ENCODE results near the gene SLC7A14. TPM values are rescaled to one million over a fixed set of nuclear protein-coding genes. Genes with fewer than 3 reads are reported as not detected.
A peak's percentile ranks its signal among the peaks of the same experiment; 100 is the strongest.

SLC7A14 gene
- total and polyA plus RNA-seq, 8 donors: 0.09 to 1.9 (median 0.20) TPM

DNA sequence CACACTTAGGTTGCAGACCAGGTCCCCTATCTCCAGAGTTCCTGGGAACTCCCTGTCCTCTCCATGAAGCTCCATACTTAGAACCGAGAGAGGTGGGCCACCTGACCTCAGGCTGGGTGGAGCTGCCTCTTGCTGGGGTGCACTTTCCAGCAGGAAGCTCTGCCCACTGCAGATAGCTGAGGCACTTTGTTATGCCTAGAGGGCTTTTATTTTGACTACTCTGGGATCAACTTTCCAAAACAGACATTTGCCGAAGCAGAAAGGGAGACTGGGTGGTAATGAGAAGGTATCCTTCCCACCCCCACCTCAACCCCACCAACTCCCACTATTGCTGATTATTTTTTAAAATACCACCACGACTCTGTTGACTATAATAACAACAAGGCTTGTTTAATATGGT, 112.5 kb downstream of the SLC7A14 start:
- Histone ChIP-seq H3K27me3 (peaks cover 0 to 5% (median 0%) of the 10 kb centered on the region in 4 donors), H3K9me3 (no peaks in the 10 kb centered on the region), H3K27ac (no peak overlapping the region), H3K4me3 (no peak overlapping the region), H3K36me3 (no peaks in the 10 kb centered on the region), H3K4me1 (no peaks in the 10 kb centered on the region)
- 47 to 62% methylated on average over 3 of the region's 3 CpGs for whole genome bisulfite sequencing, 2 donors
- intact Hi-C loops (cut with DNase I): no loop called here
- FAIRE-seq (no peak), ATAC-seq (no peak), DNase-seq (no peak)
- TF ChIP-seq, protein P1, sequence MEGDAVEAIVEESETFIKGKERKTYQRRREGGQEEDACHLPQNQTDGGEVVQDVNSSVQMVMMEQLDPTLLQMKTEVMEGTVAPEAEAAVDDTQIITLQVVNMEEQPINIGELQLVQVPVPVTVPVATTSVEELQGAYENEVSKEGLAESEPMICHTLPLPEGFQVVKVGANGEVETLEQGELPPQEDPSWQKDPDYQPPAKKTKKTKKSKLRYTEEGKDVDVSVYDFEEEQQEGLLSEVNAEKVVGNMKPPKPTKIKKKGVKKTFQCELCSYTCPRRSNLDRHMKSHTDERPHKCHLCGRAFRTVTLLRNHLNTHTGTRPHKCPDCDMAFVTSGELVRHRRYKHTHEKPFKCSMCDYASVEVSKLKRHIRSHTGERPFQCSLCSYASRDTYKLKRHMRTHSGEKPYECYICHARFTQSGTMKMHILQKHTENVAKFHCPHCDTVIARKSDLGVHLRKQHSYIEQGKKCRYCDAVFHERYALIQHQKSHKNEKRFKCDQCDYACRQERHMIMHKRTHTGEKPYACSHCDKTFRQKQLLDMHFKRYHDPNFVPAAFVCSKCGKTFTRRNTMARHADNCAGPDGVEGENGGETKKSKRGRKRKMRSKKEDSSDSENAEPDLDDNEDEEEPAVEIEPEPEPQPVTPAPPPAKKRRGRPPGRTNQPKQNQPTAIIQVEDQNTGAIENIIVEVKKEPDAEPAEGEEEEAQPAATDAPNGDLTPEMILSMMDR (IDR thresholded peaks at IDR 0.05): no peak

DNA sequence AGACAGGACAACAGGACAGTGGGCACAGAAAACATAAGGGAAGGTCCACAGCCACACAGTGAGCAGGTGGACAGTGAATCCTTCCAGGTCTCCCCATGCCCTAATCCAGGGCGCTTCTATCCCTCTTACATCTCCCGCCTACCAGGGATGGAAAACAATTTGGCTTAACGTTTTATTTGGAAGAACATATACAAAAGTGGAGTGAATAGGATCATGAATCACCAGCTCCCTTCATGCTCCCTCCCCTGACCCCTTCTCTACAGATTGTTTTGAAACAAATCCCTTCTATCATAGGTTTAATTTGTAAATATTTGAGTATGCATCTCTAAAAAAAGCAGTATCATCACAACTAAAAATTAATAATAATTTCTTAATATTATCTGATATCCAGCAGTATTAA, 114.7 kb downstream of the SLC7A14 start:
- ATAC-seq: no peak
- Histone ChIP-seq H3K4me3 (no peak overlapping the region), H3K36me3 (no peaks in the 10 kb centered on the region), H3K27me3 (peaks cover 0 to 5% (median 0%) of the 10 kb centered on the region in 4 donors), H3K4me1 (no peaks in the 10 kb centered on the region), H3K27ac (no peak overlapping the region), H3K9me3 (no peaks in the 10 kb centered on the region)
- no peak for DNase-seq
- FAIRE-seq: no peak
- TF ChIP-seq, protein P1 (IDR thresholded peaks at IDR 0.05): no peak
- WGBS, 2 donors: 51 to 61% methylated on average over 3 of the region's 3 CpGs
- intact Hi-C loops (cut with DNase I): no loop called here

DNA sequence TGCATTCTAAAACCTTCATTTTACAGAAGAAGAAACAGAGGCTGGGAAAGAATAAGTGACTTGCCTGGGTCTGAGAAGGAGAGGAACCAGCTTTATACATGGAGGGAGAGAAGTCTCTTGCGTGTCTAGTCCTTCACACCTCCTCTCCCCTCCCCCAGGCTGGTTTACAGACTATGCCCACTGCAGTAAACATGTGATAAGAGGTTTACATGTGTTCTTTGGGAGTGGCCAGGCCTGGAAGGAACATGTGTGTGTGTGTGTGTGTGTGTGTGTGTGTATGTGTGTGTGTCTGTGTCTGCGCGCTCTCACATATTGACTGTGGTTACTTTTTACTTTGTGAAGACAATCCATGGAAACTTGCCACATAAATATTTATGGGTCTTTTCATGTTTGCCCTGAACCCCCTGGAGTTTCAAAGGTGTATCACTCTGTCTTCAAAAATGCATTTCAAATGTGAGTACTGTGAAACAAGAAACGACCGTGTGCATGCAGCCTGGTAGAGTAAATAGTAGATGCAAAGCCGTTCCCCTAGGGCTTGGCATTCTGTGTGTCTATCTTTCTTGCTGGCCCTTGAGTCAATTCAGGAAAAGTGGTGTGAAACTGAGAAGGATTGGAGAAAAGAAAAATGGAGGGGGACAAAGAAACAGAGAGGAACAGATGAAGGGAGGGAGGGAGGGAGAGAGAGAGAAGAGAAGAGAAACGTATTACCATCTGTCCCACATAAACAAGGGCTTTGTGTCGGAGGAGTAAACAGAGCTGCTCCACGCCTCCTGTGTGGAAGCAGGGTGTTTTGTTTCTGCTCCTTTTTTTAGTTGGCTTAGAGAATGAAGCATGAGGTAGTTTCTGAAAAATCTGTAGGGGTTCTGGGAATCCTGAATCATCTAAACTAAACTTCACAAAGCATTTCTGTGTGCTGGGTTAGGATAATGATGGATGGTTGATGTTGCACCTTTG, 115.5 kb downstream of the SLC7A14 start:
- DNase-seq (no peak), FAIRE-seq (no peak), ATAC-seq (peak in 2 of 4 donors; percentile 18 to 53)
- Histone ChIP-seq H3K4me1 (no peaks in the 10 kb centered on the region), H3K36me3 (no peaks in the 10 kb centered on the region), H3K27ac (no peak overlapping the region), H3K4me3 (no peak overlapping the region), H3K27me3 (peaks cover 0 to 5% (median 0%) of the 10 kb centered on the region in 4 donors), H3K9me3 (no peaks in the 10 kb centered on the region)
- 47 to 56% methylated on average over 9 of the region's 9 CpGs for WGBS, 2 donors
- TF ChIP-seq, protein P1 (IDR thresholded peaks at IDR 0.05): no peak
- intact Hi-C loops (cut with DNase I): no loop called here

DNA sequence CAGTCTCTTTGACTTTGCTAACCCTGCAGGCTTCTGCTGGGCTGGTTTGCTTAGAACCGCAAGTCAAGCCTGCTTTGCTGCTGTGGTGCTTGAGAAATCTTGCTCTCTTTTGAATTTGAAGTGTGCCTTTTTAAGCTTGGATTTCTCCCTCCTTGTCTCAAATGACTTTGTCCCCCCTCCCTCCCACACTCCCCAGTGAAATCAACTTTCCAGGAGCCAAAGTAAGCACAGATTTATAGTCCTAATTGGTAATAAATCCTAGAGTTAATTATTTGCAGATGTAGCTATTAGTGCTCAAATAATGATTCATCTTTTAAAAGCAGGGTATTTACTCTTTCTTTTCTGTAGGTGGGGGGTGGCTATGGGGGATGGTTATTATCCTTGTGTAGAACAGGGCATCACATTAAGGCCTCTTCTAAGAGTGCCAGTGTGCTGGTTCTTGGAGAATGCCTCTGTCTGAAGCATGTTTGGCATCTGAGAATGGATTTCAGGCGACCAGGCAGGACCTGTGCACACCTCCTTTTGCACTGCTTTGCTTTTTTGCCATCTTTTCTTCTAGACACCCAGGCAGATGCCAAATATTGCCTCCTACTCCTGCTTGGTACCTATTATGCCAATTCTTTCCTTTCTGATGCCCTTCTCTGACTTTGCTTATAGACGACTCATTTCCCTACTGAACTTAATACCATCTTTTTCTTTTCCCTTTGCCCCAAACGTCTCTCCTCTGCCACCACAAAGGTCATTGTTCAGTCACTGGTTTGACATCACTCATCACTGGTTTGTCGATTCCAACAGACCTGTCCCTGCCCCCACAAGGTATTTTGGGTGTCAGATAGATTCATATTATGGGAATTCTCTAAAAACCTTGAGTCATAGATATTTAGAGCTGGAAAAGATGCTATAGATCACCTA, 116.5 kb downstream of the SLC7A14 start:
- peaks cover 0 to 5% (median 0%) of the 10 kb centered on the region in 4 donors for H3K27me3 ChIP-seq
- no peak overlapping the region for H3K27ac ChIP-seq
- FAIRE-seq: no peak
- TF ChIP-seq, protein P1 (IDR thresholded peaks at IDR 0.05): no peak
- no peak for DNase-seq
- ATAC-seq: peak in 3 of 4 donors; percentile 15 to 47 (median 35)
- no peaks in the 10 kb centered on the region for H3K9me3 ChIP-seq
- 41 to 42% methylated on average over 5 of the region's 5 CpGs for WGBS, 2 donors
- H3K4me3 ChIP-seq: no peak overlapping the region
- no peaks in the 10 kb centered on the region for H3K36me3 ChIP-seq
- no peaks in the 10 kb centered on the region for H3K4me1 ChIP-seq
- intact Hi-C loops (cut with DNase I): no loop called here

Data from pancreas (tissue), 10 donors.